HG03095 (cell line): ENCODE data around the gene BID.

Experiments
- ATAC-seq: cut with Tn5 transposase; IDR thresholded peaks from one replicate; pipeline ENCODE4 v1.9.1; 2021; ENCODE audit warnings: moderate library complexity; ENCODE audit not compliant: unreplicated experiment

BID gene

DNA sequence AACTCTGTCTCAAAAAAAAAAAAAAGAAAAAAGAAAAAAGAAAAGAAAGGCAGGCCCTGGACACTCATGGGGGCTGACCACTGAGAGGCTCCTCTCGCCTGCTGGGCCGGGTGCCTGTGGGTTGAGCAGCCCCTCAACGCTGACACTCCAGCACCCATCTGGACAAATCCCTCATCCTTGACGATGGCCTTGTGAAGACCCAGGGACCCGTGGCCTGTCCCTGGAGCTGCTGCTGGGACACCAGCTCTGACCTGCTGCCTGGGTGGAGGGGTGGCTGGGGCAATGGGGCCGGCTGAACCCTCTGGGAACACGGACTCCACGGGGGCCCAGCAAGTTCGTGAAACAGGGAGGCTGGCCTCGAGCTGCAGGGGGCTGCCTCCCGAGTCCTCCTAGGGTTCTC lies 10.5 kb upstream of the BID start:
- ATAC-seq: no peak

DNA sequence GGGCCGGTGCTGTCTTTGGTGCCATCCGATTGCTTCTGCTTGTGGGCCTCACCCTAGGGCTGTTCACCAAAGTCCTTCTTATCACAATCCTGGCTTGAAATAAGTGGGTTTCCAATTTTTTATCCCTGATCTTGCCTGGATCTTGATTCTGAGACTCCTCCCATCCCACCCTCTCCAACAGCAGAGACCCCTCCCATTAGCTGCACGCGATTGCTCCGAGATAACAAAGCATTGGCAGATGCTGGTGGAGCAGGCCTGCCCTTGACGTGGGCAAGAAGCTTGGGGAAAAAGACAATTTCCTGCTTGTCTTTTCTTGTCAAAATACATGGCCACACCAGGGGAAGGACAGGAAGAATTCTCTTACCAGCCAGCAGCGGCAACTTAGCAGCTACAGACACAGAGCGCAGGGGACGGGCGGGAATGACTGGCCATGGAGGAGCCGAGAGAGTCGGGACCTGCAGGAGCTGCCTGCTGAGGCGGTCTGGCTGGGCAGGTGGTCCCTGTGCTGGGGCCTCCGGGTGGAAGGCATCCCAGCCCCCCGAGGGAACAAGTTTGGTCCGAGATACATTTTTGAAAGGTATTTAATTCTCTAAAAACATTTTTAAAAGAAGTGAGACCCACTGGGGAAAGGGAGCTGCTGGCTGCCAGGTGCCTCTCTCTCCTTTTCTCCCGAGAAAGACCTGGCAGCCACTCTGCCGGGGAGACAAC lies 9.7 kb upstream of the BID start:
- ATAC-seq: no peak

DNA sequence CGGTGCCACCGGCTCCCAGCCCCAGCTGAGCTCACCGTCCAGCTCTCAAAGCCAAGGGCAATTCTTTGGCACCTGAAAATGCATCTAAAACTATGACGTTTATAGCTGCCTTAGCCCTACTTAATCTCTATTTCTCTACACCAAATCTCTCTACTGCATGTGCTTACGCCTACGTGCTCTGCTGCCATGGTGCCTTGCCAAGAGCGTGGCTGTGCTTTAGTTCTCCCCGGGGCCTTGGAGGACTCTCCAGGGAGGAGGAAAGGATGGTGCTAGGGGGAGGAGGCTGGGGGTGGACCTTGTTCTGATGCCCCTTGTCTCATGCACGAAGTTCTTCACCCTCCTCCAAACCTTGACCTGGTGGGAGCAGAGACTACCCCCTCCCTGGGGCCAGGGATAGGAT lies 9.0 kb upstream of the BID start:
- ATAC-seq: no peak

DNA sequence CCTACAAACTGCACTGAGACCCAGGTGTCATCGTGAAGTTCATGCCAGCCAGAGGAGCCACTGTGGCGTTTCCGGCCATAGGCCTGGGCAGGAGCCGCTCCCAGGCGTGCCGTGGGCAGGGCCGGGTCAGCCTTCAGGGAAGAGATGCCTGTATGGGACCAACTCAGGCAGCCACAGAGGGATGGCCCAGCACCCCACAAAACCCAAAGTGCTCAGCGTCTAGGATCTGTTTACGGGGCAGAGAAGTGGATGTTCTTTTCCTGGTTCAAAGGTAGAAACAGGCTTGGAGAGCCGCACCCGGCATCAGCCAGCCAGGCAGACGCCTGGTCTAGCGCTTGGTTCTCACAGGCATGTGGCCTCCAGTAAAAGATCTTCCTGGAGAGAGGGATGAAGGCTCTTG lies 8.4 kb upstream of the BID start:
- ATAC-seq: no peak

DNA sequence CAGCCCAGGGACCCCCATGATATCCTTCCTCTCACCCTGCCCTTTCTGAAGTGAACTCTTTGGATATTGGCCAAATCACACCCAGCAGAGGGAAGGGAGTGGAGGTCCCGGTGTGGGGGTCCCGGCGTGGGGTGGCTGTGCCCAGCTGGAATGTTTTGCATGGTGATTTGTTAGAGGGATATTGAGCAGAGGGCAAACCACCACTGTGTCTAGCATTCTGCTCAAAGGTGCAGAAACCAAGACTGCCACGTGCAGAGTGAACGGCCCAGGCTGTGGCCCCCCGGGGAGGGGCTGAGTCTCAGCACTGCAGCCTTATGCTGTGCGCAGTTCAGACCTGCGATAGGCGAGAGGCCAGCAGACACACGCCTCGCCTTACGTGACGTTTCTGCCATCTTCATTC lies 7.9 kb upstream of the BID start:
- no peak for ATAC-seq

DNA sequence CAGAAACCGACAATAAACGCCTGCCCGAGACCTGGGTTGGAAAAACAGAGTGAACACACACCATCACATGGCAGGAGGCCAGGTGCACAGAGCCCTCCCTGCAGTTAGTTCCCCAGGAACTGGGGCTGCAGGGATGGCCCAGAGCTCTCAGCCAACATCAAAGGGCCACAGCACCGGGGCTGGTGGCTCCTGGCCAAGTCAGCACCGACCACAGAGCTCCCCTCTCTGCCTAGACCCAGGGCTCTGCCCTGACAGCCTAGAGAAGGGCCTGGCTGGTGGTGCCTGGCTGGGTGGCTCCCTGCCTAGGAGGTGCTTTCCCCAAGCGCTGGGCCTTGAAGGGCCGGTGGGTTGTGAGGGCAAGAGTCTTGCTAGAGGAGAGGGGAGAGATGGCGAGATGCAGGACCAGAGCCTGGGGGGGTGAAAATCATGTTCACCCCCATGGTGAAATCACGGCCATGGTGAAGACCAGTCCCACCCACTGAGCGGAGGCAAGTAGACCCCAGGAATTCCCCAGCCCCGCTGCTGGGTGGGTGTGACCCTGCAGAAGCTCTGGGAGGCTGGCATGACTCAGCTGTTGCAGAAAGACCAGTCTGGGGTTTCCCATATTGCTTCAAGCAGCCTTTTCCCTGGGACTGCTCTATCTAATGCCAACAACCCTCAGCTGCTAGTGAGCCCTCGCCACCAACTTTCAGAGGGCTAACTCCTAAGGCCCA lies 7.2 kb upstream of the BID start:
- ATAC-seq: no peak

DNA sequence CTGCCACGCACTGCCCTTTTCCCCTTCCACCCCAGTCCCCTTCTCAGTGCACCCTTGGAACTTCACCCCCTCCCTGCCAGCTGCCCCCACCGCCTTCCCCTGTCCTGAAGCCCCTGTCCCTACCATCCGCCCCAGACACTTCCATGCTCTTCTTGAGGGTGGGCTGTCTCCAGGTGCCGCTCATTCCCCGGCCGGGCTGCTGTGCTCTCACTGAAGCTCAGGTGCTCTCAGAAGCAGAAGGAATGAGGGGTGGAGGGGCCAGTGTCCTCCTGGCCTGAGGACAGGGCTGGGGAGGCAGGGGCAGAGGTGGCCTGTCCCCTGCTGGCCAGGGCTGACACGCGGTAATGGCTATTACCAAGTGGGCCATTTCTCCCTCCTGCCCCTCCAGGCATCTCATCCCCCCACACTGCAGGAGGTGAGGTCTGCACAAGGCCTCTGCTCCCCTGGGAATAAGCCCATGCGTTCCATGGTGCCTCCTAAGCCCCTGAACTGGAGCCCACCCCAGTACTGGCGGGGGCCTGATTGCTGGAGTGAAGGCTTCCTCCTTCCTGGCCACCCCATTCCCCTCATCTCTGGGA lies 6.6 kb upstream of the BID start:
- no peak for ATAC-seq

DNA sequence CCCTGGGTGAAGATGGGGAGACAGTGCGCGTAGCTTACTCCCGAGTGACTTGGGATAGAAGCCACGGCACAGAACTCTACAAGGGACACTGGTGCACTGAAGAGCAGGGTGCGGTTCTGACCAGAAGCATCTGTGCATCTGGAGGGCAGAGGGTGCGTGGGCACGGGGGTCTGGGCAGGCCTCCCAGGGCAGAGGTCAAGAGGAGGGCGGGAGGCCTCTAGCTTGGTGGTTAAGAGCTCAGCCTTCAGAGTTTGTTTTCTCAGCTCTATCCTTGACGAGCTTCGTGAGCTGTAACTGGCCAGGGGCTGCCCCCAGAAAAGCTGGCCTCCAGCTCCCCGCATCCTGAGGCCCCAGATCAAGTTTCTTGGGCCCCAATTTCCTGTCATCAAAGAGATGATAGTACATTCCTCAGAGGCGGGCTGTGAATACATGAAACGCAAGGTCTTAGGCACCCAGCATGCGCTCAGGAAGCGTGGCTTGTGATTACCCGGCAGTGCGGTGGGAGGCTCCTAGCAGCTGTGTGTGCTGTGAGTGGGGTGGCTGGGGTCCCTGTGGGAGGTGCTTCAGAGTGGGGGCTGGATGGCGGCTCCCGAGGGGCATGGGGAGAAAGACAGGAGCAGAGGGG lies 6.0 kb upstream of the BID start:
- no peak for ATAC-seq

DNA sequence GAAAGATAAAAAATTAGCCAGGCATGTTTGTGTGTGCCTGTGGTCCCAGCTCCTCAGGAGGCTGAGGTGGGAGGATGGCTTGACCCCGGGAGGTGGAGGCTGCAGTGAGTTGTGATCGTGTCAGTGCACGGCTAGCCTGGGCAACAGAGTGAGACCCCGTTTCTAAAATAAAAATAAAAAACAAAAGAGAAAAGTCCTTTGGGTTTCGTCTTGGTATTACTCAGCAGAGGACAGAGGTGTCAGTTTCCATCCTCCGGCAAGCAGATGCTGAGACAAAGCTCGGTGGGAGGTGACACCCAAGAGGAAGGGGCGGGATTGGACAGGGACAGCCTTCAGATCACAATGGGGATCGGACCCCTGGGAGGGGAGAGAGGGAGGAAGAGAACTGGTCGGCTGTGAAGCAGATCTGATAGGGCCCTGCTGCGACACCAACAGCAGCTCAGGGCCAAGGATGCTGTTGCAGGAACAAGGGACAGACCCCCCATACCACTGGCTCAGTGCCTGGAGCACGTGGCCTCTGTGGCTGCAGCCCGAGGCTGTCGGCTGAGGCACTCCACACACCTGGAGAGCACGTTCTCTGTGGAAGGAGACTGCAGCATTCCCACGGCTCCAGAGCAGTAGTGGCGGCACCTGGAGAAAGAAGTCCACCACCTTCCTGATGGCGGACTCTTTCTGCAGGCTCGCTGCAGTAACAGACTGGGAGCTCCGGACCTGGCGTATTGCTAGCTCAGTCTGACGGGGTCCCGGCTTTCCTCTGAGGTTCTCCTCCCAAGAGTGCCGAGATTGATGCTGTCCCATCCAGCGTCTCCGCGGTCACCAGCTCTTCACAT lies 5.2 kb upstream of the BID start:
- ATAC-seq: no peak

DNA sequence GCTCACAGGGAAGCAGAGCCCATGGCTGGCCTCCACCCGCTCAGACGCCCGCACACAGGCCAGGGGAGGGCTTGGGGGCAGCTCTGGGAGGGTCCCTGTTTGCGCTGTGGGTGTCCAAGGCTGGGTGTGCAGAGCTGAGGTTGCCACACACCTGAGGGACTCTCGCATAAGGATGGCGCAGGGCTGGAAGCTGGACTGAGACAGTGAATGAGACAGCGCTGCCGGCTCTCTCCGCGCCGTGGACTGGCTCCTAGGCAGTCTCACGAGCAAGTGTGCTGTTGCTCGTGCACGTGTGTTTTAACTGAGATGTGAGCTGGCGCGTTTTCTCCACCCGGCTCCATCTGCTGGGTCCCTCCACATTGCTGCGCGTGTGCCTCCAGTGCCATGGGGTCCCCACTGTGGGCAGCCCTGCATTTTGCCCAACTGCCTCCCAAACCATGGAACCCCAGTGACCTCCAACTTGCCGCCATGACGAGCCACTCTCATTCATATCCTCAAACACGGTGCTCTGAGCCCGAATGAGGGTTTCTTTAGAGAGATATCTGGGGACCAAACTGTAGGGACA lies 4.2 kb upstream of the BID start:
- no peak for ATAC-seq

DNA sequence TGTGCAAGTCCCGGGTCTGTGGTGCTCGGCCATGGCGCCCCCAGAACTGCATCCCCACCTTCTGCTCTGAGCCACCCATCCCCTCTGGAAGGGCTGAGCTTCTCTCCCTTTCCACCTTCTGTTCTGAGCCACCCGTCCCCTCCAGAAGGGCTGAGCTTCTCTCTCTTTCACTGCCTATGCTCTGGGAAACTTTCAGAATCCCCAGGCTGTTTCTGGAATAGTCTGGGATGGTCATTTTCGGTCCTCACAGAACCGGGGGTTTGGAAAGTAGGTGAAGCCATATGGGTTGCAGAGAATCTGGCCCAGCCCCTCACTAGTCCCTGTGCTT lies 3.4 kb upstream of the BID start:
- no peak for ATAC-seq

DNA sequence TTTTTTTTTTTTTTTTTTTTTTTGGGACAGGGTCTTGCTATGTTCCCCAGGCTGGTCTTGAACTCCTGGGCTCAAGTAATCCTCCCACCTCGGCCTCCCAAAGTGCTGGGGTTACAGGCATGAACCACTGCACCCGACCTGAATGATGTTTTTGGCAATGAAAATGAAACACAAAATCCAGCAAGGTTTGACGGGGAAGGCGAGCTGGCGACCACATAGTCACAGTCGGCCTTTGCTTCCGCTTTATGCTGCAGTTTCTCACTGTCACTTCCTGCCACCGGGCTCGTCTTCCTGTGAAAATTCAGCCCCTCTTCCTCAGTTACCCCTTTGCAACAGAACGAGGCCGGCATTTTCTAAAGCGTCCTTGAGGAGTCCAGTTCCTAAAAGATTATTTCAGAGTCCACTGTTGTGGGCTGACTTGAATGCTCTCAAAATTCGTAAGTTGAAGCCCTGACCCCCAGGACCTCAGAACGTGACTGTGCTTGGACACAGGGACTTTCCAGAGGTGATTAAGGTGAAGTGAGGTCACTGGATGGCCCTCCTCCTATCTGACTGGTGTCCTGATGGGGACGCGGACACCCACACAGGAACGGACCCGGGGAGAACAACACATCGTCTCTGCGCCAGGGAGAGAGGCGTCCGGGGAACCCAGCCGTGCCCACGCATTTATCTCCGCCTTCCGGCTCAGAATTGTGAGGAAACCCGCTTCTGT lies 2.9 kb upstream of the BID start:
- ATAC-seq: peak; percentile 21

DNA sequence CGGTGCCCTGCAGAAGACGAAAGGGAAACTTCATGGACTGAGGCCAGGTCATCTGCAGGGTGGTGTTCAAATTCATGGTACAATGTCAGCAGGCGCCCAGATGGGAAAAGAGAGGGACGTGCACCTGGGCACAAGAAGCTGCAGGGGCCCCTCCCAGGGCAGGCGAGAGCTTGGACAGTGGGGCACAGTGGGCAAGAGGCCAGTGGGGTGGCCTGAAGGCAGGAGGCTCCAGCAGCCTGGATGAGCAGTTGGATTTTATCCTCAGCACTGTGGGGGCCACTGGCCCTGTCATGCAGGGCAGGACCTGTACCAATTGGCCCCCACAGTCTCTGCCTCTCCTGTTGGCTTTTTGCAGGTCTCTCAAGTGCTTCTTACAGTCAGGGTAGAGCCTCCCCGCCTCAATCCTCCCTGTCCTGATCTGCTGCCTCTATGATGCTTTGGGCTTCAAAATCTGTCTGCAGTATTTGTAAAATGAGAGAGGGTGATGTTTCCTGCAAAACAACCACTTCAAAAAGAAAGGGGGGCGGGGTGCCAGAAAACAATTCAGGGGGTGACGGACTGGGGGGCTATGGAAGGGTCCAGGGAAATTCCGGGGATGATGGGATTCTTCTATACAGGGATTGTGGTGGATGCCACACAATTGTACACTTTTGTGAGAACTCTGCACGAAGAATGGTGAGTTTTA lies 1.7 kb upstream of the BID start:
- no peak for ATAC-seq

DNA sequence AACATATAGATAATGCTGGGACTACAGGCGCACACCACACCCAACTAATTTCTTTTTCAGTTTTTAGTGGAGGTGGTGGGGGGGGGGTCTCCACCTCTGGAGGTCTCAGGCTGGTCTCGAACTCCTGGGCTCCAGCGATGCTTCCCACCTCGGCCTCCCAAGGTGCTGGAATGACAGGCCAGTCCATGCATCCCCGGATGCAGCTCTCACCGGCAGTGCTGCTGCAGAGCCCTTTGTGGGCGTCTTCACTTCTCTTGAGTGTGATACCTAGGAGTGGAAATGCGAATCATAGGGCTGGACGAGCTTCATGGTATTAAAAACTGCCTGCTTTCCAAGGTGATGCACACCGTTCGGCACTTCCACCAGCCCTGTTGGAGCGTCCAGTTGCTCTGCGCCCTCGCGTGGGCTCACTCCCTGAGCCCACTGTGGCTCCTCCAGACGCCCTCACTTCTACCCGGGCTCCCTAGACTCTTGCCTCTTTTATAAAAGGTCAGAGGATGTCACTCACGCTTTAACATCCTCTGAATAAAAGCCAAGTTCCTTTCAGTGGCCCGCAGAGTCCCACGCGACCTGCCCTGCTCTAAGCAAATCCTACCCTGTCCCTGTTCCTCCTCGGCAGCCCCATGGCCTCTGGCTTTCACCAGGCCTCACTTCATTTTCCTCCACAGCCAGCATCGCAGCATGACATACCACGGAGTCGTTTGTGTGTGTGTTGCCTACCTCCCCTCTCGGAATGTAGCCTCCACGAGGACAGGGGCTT lies 837 bp upstream of the BID start:
- no peak for ATAC-seq

DNA sequence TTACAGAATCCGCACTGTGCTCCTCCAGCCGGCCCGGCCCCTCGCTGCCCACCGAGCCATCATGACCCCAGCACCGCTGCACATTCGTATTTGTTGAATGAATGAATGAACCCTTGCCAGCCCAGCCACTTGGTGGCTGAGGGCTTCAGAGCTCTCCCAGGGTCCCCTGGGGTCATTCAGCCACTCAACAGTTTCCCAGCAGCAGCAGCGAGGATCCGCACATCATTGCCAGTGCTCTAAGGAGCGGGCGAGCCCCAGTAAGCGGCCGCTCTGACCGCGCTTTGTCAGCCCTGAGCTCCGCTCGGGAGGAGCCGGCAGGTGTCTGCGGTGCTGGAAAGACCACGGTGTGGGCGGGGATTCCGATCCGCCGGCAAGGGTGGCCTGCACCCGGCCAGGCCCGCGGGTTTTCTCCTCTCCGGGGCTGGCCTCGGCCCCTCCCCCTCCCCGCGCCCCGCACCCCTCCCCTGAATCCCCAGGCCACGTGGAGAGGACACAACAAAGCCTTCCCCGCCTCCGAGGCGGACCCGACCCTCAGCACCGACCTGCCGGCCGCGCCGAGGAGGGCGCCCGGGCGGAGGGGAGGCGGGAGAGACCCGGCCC lies 563 bp downstream of the BID start:
- peak; percentile 31 for ATAC-seq

DNA sequence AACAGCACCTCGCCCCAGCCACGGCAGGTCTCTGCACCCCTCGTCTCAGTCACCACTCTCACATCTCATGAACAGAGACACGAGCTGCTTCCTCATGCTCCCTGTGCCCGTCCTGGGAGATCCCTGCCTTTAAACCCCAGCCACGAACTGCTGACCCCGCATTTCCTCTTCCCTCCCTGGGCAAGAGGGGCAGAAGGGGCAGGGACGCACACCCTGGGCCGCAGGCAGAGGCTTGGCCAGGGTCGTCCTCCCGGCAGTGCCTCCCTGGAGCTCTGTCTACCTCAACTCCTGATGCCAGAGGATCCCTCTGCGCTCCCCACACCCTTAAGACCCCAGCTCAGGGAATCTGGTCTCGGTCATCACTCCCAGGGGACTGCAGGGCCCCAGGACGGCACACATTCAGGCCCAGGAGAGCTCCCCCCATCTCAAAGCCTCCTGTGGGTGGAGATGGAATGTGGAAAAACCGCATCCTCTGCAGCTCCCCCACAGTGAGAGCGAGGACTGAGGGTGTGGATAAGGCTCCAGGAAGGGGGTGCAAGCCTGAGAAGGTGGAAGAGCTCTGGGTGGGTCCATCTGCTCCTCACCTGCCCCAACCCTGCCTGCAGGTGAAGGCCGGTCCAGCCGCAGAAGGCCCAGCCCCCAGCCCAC lies 1.2 kb downstream of the BID start:
- no peak for ATAC-seq

DNA sequence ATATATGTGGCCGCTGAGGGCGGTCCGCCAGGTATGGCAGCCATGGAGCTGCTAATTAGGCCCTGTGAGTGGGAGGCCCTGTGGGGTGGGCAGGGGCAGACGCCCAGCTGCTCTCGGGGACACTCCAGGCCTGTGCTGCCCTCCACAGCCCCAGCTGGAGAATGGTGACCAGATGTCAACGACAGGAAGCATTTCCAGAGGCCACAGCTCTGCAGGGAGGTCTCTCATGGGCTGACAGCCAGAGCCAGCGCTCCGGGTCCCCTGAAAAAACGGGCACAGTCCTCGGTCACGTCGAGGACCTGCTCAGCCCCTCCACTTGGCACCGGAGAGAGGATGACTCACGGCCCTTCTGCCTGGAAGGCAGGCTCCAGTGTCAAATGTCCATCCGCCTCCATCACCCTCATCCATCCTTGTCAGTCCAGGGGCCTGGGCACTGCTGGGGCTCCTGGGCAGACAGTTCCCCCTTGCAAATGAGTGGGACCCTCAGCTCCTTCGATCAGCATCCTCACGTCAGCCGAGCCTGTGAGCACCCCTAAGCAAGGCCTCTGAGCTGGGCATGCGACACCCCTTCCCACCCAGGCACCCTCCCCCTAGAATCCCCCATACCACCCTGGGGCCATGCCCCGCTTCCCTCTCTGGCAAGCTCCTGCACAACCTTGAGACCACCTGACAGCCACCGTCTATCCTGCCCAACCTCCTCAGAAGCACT lies 1.9 kb downstream of the BID start:
- ATAC-seq: no peak
